Mucosa of descending colon (tissue), 3 donors: ENCODE measurements around the gene AAGAB. TPM values are rescaled to one million over a fixed set of nuclear protein-coding genes. Genes with fewer than 3 reads are reported as not detected.

ENCODE experiments used
- ATAC-seq: fragments of 200-7000 bp; cut with Tn5 transposase; one replicate; pipeline ENCODE4 v1.9.1; 2020; ENCODE audit warnings: mild to moderate bottlenecking, moderate library complexity
- DNase-seq, 3 donors: peaks; one replicate each; pipeline ENCODE4 v3.0.0-alpha.2; 2020
- H3K36me3 ChIP-seq: fragments of 200-600 bp; one replicate; pipeline ENCODE4 v1.8.0; 2021; ENCODE audit warnings: low read depth, mild to moderate bottlenecking
- H3K4me1 ChIP-seq: fragments of 200-600 bp; one replicate; pipeline ENCODE4 v1.8.0; 2021; ENCODE audit warnings: low read depth, mild to moderate bottlenecking
- H3K4me3 ChIP-seq: fragments of 200-600 bp; one replicate; pipeline ENCODE4 v1.8.0; 2021; ENCODE audit warnings: mild to moderate bottlenecking
- H3K9me3 ChIP-seq: fragments of 200-600 bp; one replicate; pipeline ENCODE4 v1.8.0; 2021; ENCODE audit warnings: mild to moderate bottlenecking
- intact Hi-C, 2 donors: fragments of 100-400 bp; cut with DNase I in 1 of 2; cut with micrococcal nuclease in 1 of 2; formaldehyde crosslinking; loops; one replicate each; pipeline versions ENCODE4 v1.11.0 to v1.11.1; 2022; cut with DNase I, micrococcal nuclease
- total RNA-seq, 3 donors: library from RNA; stranded (reverse); fragmentation: NEBNext Ultra II Directional in 2 of 3; extraction: Animal tissue kit (Norgen Biotek cat#: 25700) in 2 of 3; gene quantifications; one replicate each; pipeline versions ENCODE4 v1.2.1 to v1.2.4, GENCODE V29; 2021 to 2023
- TF ChIP-seq, protein P1 (sequence below): fragments of 200-600 bp; IDR thresholded peaks from one replicate; pipeline ENCODE4 v1.8.0; 2022; ENCODE audit warnings: antibody characterized with exemption, mild to moderate bottlenecking
- donor health status: DM: no; HTN: no; CAD: no; lungs with moderate emphysema.
- donor health status: DM: no; HTN: no; CAD: no.
- donor health status: DM: no; HTN: yes; CAD: no.

The AAGAB gene
- total RNA-seq, 3 donors from 2014 or later, result 40.5 to 52.1 (median 48.3) TPM

DNA sequence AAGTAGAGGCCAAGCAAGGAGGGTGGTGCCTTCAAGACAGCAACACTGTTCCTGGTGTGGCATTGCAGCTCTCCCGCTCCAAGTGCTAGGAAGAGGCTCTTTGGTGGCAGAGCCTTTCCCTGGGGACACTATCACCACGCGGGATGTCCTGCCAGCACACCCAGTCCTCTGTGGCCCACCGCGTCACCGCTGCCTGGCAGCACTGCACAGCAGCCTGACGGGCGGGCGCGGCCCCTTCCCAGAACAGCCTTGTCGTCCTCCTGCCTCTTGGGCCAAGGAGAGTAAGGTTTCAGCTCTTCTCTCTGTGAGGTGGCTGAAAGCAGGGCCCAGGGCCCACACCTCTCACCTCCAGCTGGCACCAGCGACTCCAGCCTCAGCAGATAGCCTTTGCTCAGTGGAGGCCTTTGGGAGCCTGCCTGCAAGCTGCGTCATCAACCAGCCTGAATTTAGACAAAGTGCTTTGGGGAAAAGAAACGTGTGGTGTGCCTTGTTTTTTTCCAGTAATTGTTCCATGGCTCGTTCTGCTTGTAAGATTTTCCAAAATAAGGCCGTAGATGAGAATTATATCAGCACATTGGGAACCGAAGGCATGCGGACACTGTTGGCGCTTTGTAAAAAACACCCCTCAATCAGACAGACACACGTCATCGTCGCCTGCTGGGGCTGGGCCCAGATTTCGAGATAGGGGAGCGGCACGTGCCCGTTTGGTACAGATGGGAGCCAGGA lies 65.0 kb downstream of the AAGAB start:
- Histone ChIP-seq H3K36me3 (no peaks in the 10 kb centered on the region), H3K4me3 (no peak overlapping the region), H3K4me1 (peaks cover 4% of the 10 kb centered on the region), H3K9me3 (no peaks in the 10 kb centered on the region)
- intact Hi-C loops, result no loop called here
- peak; percentile 5 for ATAC-seq
- TF ChIP-seq, protein P1, sequence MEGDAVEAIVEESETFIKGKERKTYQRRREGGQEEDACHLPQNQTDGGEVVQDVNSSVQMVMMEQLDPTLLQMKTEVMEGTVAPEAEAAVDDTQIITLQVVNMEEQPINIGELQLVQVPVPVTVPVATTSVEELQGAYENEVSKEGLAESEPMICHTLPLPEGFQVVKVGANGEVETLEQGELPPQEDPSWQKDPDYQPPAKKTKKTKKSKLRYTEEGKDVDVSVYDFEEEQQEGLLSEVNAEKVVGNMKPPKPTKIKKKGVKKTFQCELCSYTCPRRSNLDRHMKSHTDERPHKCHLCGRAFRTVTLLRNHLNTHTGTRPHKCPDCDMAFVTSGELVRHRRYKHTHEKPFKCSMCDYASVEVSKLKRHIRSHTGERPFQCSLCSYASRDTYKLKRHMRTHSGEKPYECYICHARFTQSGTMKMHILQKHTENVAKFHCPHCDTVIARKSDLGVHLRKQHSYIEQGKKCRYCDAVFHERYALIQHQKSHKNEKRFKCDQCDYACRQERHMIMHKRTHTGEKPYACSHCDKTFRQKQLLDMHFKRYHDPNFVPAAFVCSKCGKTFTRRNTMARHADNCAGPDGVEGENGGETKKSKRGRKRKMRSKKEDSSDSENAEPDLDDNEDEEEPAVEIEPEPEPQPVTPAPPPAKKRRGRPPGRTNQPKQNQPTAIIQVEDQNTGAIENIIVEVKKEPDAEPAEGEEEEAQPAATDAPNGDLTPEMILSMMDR, result no peak
- peak in 1 of 3 donors; percentile 61 for DNase-seq

DNA sequence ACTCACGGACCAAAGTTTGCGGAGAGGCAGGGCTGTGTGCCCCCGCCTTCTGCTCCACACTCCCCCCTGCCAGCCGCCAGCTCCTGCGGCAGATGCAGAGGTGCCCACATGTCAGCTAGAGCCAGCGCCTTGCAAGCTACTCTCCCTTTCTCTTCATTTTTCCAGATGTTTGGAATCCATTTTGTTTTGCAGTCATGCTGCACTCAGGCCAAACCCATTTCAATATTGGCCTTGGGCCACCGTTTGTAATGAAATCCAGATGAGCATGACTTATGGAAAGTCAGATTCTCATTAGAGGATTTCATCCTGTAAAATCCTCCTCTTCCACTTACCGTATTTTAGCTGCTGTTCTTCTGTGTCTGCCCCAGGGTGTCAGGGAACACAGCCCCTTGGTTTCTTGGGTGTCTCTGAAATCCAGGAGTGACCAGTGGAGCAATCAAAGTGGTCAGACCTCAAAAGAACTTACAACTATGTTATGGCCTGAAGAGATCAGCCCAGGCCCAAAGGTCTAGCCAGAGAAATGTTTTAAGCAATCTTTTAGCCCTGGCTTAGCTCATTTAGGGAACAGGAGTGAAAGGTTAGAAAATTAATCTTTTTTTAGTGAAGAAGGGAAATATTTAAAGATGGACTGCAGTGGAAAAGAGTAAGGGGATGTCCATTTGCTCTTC lies 65.8 kb downstream of the AAGAB start:
- ATAC-seq, result no peak
- intact Hi-C loops, result no loop called here
- H3K4me3 ChIP-seq, result no peak overlapping the region
- H3K9me3 ChIP-seq, result no peaks in the 10 kb centered on the region
- peak in 2 of 3 donors; percentile 42 for DNase-seq
- peaks cover 5% of the 10 kb centered on the region for H3K4me1 ChIP-seq
- TF ChIP-seq, protein P1, result no peak
- H3K36me3 ChIP-seq, result no peaks in the 10 kb centered on the region

DNA sequence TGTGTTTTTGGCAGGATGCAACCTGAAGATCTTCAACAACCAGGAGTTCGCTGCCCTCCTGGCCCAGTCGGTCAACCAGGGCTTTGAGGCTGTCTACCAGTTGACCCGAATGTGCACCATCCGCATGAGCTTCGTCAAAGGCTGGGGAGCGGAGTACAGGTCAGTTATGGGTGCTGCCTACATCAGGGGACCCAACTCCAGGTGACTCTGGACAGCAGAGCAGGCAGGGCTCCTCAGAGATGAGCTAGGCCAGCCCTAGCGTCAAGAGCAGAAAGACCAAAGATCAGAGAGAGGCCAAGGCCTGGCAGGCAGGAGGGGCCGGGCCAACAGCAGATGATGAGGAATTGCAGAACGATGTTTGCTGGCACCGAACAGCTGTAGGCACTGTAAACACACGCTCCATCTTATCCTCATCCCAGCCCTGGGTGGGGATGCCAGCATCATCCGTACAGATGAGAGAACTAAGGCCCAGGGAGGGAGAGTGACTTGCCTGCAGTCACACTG lies 67.1 kb downstream of the AAGAB start:
- ATAC-seq, result no peak
- TF ChIP-seq, protein P1, result no peak
- intact Hi-C loops, result no loop called here
- Histone ChIP-seq H3K4me1 (peaks cover 5% of the 10 kb centered on the region), H3K36me3 (no peaks in the 10 kb centered on the region), H3K9me3 (no peaks in the 10 kb centered on the region), H3K4me3 (no peak overlapping the region)
- DNase-seq, result peak in 1 of 3 donors; percentile 28

DNA sequence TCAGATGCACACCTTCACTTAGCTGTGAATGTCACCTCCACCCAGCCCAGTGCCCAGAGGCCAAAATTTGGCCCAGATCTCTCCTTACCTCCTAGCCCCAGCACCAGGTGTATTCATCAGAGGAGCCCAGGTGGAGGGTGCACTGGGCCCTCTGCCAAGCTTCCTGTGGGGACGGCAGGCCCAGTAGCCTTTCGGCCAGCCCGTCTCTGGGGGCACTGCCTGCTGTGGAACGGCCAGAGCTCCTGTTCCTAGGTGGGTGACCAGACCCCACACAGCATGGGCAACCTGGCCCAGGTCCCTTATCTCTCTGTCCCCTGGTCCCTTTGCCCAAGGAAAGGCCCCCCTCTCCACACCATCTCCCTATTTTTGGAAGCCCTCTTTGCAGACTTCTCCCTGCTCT lies 67.8 kb downstream of the AAGAB start:
- peaks cover 5% of the 10 kb centered on the region for H3K4me1 ChIP-seq
- intact Hi-C loops, result no loop called here
- H3K36me3 ChIP-seq, result no peaks in the 10 kb centered on the region
- no peaks in the 10 kb centered on the region for H3K9me3 ChIP-seq
- ATAC-seq (no peak), DNase-seq (peak in 1 of 3 donors; percentile 45)
- no peak overlapping the region for H3K4me3 ChIP-seq
- TF ChIP-seq, protein P1, result no peak

DNA sequence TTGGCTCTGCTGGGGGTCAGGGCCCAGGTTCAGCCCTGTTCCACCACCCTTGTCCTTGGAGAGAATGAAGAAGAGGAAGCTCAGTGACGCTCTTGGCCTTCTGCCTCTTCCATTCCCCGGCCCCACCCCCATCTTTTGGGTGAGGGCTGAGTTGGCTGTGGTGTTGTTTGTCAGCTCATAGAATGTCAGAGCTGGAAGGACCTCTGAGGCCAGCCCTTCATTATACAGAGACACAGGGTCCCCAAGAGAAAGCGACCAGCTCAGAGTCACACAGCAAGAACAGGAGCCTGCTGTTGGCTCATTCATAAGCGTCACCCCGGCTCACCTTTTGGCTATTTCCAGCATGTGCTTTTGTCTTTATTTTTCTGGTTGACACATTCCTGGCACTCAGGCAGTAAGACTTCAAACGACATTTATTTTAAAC lies 68.2 kb downstream of the AAGAB start:
- intact Hi-C loops, result no loop called here
- no peaks in the 10 kb centered on the region for H3K9me3 ChIP-seq
- H3K36me3 ChIP-seq, result no peaks in the 10 kb centered on the region
- DNase-seq (peak in 2 of 3 donors; percentile 40 to 48), ATAC-seq (peak; percentile 9)
- no peak overlapping the region for H3K4me3 ChIP-seq
- TF ChIP-seq, protein P1, result no peak
- peaks cover 5% of the 10 kb centered on the region for H3K4me1 ChIP-seq
